ENCODE data around the gene AVPI1.

AVPI1 gene

DNA sequence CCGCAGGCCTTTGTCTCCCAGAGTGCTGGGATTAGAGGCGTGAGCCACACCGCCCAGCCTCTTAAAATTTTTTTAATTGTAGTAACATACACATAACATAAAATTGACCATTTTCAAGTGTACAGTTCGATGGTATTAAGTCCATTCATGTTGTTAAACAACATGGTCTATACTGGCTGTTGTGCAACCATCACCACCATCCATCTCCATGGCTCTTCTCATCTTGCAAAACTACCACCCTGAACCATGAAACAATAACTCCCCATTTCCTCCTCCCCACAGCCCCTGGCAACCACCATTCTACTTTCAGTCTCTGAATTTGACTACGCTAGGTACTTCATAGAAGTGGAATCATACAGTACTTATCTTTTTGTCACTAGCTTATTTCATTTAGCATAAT, 42.0 kb upstream of the AVPI1 start:
- TF ChIP-seq, protein P1, sequence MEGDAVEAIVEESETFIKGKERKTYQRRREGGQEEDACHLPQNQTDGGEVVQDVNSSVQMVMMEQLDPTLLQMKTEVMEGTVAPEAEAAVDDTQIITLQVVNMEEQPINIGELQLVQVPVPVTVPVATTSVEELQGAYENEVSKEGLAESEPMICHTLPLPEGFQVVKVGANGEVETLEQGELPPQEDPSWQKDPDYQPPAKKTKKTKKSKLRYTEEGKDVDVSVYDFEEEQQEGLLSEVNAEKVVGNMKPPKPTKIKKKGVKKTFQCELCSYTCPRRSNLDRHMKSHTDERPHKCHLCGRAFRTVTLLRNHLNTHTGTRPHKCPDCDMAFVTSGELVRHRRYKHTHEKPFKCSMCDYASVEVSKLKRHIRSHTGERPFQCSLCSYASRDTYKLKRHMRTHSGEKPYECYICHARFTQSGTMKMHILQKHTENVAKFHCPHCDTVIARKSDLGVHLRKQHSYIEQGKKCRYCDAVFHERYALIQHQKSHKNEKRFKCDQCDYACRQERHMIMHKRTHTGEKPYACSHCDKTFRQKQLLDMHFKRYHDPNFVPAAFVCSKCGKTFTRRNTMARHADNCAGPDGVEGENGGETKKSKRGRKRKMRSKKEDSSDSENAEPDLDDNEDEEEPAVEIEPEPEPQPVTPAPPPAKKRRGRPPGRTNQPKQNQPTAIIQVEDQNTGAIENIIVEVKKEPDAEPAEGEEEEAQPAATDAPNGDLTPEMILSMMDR (IDR thresholded peaks at IDR 0.05; ENCODE audit: low read depth, low read length, missing control alignments) = no peak
- no peak overlapping the region for H3K4me3 ChIP-seq (ENCODE audit: low read depth, low read length)
- DNase-seq (ENCODE audit: low read depth) = no peak

GRCh38 chr10:97726636-97727178, 39.7 kb upstream of the AVPI1 start:
- no peak overlapping the region for H3K4me3 ChIP-seq (ENCODE audit: low read depth, low read length)
- DNase-seq (ENCODE audit: low read depth) = no peak
- TF ChIP-seq, protein P1 (IDR thresholded peaks at IDR 0.05; ENCODE audit: low read depth, low read length, missing control alignments) = no peak

- H3K4me3 ChIP-seq (ENCODE audit: low read depth, low read length) = no peak overlapping the region
- DNase-seq (ENCODE audit: low read depth) = no peak
- TF ChIP-seq, protein P1 (IDR thresholded peaks at IDR 0.05; ENCODE audit: low read depth, low read length, missing control alignments) = no peak
Measured at GRCh38 chr10:97724341-97724941, 37.4 kb upstream of the AVPI1 start.

- H3K4me3 ChIP-seq (ENCODE audit: low read depth, low read length) = no peak overlapping the region
- TF ChIP-seq, protein P1 (IDR thresholded peaks at IDR 0.05; ENCODE audit: low read depth, low read length, missing control alignments) = no peak
Measured at GRCh38 chr10:97723001-97723400, 36.0 kb upstream of the AVPI1 start.

DNA sequence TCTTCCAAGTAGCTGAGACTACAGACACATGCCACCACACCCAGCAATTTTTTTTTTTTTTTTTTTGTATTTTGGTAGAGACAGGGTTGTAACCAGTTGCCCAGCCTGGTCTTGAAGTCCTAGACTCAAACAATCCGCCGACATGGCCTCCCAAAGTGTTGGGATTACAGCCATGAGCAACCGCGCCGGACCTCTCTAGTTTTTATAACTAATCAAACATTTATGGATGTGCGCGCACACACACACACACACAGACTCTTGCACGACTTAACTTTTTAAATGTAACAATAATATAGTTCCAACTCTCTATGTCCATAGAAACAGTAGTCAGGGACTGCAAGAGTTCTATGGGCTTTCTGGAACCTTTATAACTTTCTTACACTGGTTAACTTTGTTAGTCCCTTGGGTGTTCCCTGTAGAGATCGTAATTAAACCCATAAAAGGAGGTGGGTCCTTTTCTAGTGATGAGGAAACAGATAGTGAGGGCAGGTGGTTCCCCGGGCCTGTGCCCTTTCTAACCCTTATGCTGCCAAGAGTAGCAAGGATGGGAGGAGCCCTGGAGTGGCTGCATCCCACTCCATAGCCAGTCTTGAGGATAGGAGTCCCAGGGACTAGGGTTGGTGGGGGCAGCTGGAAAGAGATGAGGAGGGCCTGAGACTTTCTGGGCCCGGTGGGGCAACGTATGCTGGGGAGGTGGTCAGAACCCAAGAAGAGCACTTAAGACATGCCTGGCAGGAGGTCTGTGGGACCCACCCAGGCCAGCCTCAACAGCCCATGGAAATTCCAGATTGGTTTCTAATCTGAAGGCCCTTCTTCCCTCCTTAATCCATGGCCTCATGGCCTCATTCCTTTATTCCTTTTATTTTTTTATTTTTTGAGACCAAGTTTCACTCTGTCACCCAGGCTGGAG, 35.1 kb upstream of the AVPI1 start:
- H3K4me3 ChIP-seq (ENCODE audit: low read depth, low read length) = no peak overlapping the region
- no peak for DNase-seq (ENCODE audit: low read depth)
- TF ChIP-seq, protein P1 (IDR thresholded peaks at IDR 0.05; ENCODE audit: low read depth, low read length, missing control alignments) = no peak

More at GRCh38 chr10:97723001-97723400, 36.0 kb upstream of the AVPI1 start:
- DNase-seq (ENCODE audit: low read depth) = no peak

- TF ChIP-seq, protein P1 (IDR thresholded peaks at IDR 0.05; ENCODE audit: low read depth, low read length, missing control alignments) = no peak
- no peak overlapping the region for H3K4me3 ChIP-seq (ENCODE audit: low read depth, low read length)
- DNase-seq (ENCODE audit: low read depth) = no peak
Measured at GRCh38 chr10:97719602-97720001, 32.6 kb upstream of the AVPI1 start.

Data from GM12864 (cell line).